ENCODE measurements around the gene ANAPC16.
"Not testable (repeated sequence)": the region's sequence is repeated elsewhere in the genome, so short reads cannot be mapped to it uniquely, and the experiment has no call there.

ANAPC16 gene

GRCh38 chr10:72215611-72216549 lies at the start of gene ANAPC16, which contains the start of gene ASCC1:
ANAPC16 (plus strand) TSS chr10:72216012; CDS start chr10:72223915, 7,903 bp downstream.
ASCC1 (minus strand) TSS chr10:72216276; CDS start chr10:72213298, 2,978 bp downstream.
- DNase-seq = peak; percentile 96

- DNase-seq = no peak
These were observed 48.7 kb upstream of the ANAPC16 start for GRCh38 chr10:72167118-72167517.

- no peak for DNase-seq
These were observed 45.5 kb upstream of the ANAPC16 start for GRCh38 chr10:72170263-72170662.

GRCh38 chr10:72170733-72171132 lies 45.1 kb upstream of the ANAPC16 start:
- no peak for DNase-seq

- no peak for DNase-seq
These were observed 44.6 kb upstream of the ANAPC16 start for GRCh38 chr10:72171175-72171630.

GRCh38 chr10:72173262-72173618 lies 42.6 kb upstream of the ANAPC16 start:
- no peak for DNase-seq

GRCh38 chr10:72173619-72174296 lies 42.1 kb upstream of the ANAPC16 start:
- DNase-seq = peak; percentile 35

GRCh38 chr10:72174297-72174662 lies 41.5 kb upstream of the ANAPC16 start:
- DNase-seq = no peak

- DNase-seq = peak; percentile 16
These were observed 40.7 kb upstream of the ANAPC16 start for GRCh38 chr10:72175149-72175548.

GRCh38 chr10:72176701-72177100 lies 39.1 kb upstream of the ANAPC16 start:
- no peak for DNase-seq

- no peak for DNase-seq
These were observed 38.4 kb upstream of the ANAPC16 start for GRCh38 chr10:72177454-72177853.

GRCh38 chr10:72184156-72184555 lies 31.7 kb upstream of the ANAPC16 start:
- no peak for DNase-seq

GRCh38 chr10:72186258-72186981 lies 29.4 kb upstream of the ANAPC16 start:
- DNase-seq = no peak

GRCh38 chr10:72186982-72187330 lies 28.9 kb upstream of the ANAPC16 start:
- no peak for DNase-seq

- no peak for DNase-seq
These were observed 20.9 kb upstream of the ANAPC16 start for GRCh38 chr10:72194949-72195348.

- DNase-seq = no peak
These were observed 14.9 kb upstream of the ANAPC16 start for GRCh38 chr10:72200883-72201282.

- DNase-seq = no peak
These were observed 14.5 kb upstream of the ANAPC16 start for GRCh38 chr10:72201293-72201692.

GRCh38 chr10:72204296-72204695 lies 11.5 kb upstream of the ANAPC16 start:
- DNase-seq = no peak

GRCh38 chr10:72204724-72205123 lies 11.1 kb upstream of the ANAPC16 start:
- DNase-seq = no peak

GRCh38 chr10:72206511-72207229 lies 9.1 kb upstream of the ANAPC16 start:
- no peak for DNase-seq

- DNase-seq = peak; percentile 42
These were observed 7.3 kb upstream of the ANAPC16 start for GRCh38 chr10:72208526-72208925.

GRCh38 chr10:72211381-72211780 lies 4.4 kb upstream of the ANAPC16 start:
- DNase-seq = not testable (repeated sequence)

- not testable (repeated sequence) for DNase-seq
These were observed 4.0 kb upstream of the ANAPC16 start for GRCh38 chr10:72211832-72212231.

Measured in activated CD4-positive, alpha-beta T cell treated with anti-CD3 and anti-CD28 coated beads, Interleukin-10, Interleukin-2, amounts not matched to agents 100 ng/mL and 50 ng/mL, durations not matched to agents 16 hours and 8 hours (primary cell).